Measurements from ENCODE around the gene TIMM44. TPM values are rescaled to one million over a fixed set of nuclear protein-coding genes. Genes with fewer than 3 reads are reported as not detected.

TIMM44 gene
- polyA plus RNA-seq, 1 donor (not counting 4 experiments of a cell fraction or from before 2014, with no cell fraction given), result 34.8 TPM

DNA sequence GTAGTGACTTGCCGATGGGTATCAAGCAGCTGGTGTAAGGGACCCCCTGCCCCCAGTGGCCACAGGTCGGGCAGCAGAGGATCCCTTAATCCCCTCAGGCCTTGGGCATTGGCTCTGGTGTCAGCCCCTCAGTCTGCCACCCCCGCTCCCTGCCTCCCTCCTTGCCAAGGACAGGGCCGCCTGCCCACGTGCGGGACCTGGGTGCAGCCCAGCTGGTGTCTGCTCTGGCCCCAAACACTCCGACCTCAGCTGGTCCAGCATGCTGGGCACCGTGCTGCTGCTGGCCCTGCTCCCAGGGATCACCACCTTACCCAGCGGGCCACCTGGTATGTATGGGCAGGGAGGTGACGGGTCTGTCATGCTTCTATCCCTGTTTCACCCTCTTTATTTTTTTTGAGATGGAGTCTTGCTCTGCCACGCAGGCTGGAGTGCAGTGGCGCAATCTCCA lies 28.8 kb downstream of the TIMM44 start, which contains the start of gene TGFBR3L:
Gene TGFBR3L, plus strand, starts transcription at position 233 of the 448 bp plus-strand sequence.
- Histone ChIP-seq H4K20me1 (ENCODE audit: control insufficient read depth, extremely low read depth, insufficient read depth, low read length) (no peaks in the 10 kb centered on the region), H3K9ac (ENCODE audit: control insufficient read depth, extremely low read depth, insufficient read depth, low read length) (no peak within 1 kb of the TSS), H3K9me3 (ENCODE audit: control insufficient read depth, low read depth, low read length) (no peaks in the 10 kb centered on the region), H3K4me1 (ENCODE audit: control insufficient read depth, extremely low read depth, insufficient read depth, low read length) (peaks cover 11% of the 10 kb centered on the region), H3K4me3 (ENCODE audit: control insufficient read depth in 2 of 3, extremely low read depth in 1 of 3, insufficient read depth in 2 of 3, low read depth in 1 of 3, low read length in 3 of 3) (no peak within 1 kb of the TSS), H3K9me1 (ENCODE audit: control insufficient read depth, extremely low read depth, insufficient read depth, low read length) (no peaks in the 10 kb centered on the region), H3K27ac (ENCODE audit: control insufficient read depth, insufficient read depth, low read length) (no peak within 1 kb of the TSS), H3K79me2 (ENCODE audit: control insufficient read depth, insufficient read depth, low read length) (no peaks in the 10 kb centered on the region), H3K36me3 (ENCODE audit: control insufficient read depth in 2 of 2, extremely low read depth in 1 of 2, insufficient read depth in 2 of 2, low read length in 2 of 2) (peaks cover 7 to 11% of the 10 kb centered on the region in 2 experiments), H2AFZ (ENCODE audit: control insufficient read depth, low read length) (no peak within 1 kb of the TSS), H3K4me2 (ENCODE audit: control insufficient read depth, extremely low read depth, insufficient read depth, low read depth, low read length) (no peak within 1 kb of the TSS), H3K27me3 (ENCODE audit: control insufficient read depth, extremely low read depth, insufficient read depth, low read length) (peaks cover 24% of the 10 kb centered on the region)
- dilution Hi-C loops (cut with MboI; ENCODE audit: extremely low pct_ligation_motif_present, low sequenced_read_pairs), result no loop called here
- no peak for DNase-seq (ENCODE audit: low read depth, low spot score)
- FAIRE-seq, result no peak
- TF ChIP-seq, protein P1, sequence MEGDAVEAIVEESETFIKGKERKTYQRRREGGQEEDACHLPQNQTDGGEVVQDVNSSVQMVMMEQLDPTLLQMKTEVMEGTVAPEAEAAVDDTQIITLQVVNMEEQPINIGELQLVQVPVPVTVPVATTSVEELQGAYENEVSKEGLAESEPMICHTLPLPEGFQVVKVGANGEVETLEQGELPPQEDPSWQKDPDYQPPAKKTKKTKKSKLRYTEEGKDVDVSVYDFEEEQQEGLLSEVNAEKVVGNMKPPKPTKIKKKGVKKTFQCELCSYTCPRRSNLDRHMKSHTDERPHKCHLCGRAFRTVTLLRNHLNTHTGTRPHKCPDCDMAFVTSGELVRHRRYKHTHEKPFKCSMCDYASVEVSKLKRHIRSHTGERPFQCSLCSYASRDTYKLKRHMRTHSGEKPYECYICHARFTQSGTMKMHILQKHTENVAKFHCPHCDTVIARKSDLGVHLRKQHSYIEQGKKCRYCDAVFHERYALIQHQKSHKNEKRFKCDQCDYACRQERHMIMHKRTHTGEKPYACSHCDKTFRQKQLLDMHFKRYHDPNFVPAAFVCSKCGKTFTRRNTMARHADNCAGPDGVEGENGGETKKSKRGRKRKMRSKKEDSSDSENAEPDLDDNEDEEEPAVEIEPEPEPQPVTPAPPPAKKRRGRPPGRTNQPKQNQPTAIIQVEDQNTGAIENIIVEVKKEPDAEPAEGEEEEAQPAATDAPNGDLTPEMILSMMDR (optimal IDR thresholded peaks at IDR 0.05 in 1 of 3, IDR thresholded peaks at IDR 0.05 in 1 of 3, conservative IDR thresholded peaks at IDR 0.05 in 1 of 3; ENCODE audit: extremely low read depth in 1 of 3, insufficient read depth in 2 of 3, low read length in 3 of 3), result no peak
- no peak for TF ChIP-seq EZH2 (IDR thresholded peaks at IDR 0.05; ENCODE audit: low read length)

DNA sequence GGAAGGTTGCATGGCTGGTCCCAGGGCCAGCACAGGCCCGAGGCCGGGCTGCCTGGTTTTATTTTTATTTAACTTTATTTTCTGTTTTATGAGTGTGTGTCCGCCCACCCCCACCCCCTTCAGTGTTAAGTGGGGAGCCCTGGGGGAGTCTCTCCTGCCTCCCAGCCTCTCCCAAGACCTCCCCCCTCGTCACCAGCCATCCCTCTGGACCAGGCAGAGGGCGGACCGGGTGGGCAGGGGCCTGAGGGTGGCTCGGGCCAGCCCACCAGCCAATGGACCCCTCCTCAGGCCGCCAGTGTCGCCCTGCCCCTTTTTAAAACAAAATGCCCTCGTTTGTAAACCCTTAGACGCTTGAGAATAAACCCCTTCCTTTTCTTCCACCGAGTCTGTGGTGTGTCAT lies 29.4 kb downstream of the TIMM44 start:
- Histone ChIP-seq H3K4me3 (ENCODE audit: control insufficient read depth in 2 of 3, extremely low read depth in 1 of 3, insufficient read depth in 2 of 3, low read depth in 1 of 3, low read length in 3 of 3) (no peak overlapping the region), H3K9me1 (ENCODE audit: control insufficient read depth, extremely low read depth, insufficient read depth, low read length) (no peaks in the 10 kb centered on the region), H4K20me1 (ENCODE audit: control insufficient read depth, extremely low read depth, insufficient read depth, low read length) (no peaks in the 10 kb centered on the region), H3K4me2 (ENCODE audit: control insufficient read depth, extremely low read depth, insufficient read depth, low read depth, low read length) (no peak overlapping the region), H3K9ac (ENCODE audit: control insufficient read depth, extremely low read depth, insufficient read depth, low read length) (no peak overlapping the region), H3K4me1 (ENCODE audit: control insufficient read depth, extremely low read depth, insufficient read depth, low read length) (peaks cover 9% of the 10 kb centered on the region), H3K36me3 (ENCODE audit: control insufficient read depth in 2 of 2, extremely low read depth in 1 of 2, insufficient read depth in 2 of 2, low read length in 2 of 2) (peaks cover 7 to 11% of the 10 kb centered on the region in 2 experiments), H3K27ac (ENCODE audit: control insufficient read depth, insufficient read depth, low read length) (no peak overlapping the region), H3K27me3 (ENCODE audit: control insufficient read depth, extremely low read depth, insufficient read depth, low read length) (peaks cover 24% of the 10 kb centered on the region), H3K9me3 (ENCODE audit: control insufficient read depth, low read depth, low read length) (no peaks in the 10 kb centered on the region), H3K79me2 (ENCODE audit: control insufficient read depth, insufficient read depth, low read length) (no peaks in the 10 kb centered on the region), H2AFZ (ENCODE audit: control insufficient read depth, low read length) (no peak overlapping the region)
- TF ChIP-seq, protein P1 (optimal IDR thresholded peaks at IDR 0.05 in 1 of 3, IDR thresholded peaks at IDR 0.05 in 1 of 3, conservative IDR thresholded peaks at IDR 0.05 in 1 of 3; ENCODE audit: extremely low read depth in 1 of 3, insufficient read depth in 2 of 3, low read length in 3 of 3), result no peak
- TF ChIP-seq EZH2 (IDR thresholded peaks at IDR 0.05; ENCODE audit: low read length), result no peak
- dilution Hi-C loops (cut with MboI; ENCODE audit: extremely low pct_ligation_motif_present, low sequenced_read_pairs), result no loop called here
- FAIRE-seq, result no peak
- DNase-seq (ENCODE audit: low read depth, low spot score), result no peak
